ENCODE data around the gene KRTAP5-11. TPM values are rescaled to one million over a fixed set of nuclear protein-coding genes. Genes with fewer than 3 reads are reported as not detected.

Gene KRTAP5-11
- total and polyA plus RNA-seq, 4 experiments from 2014 or later: not detected

DNA sequence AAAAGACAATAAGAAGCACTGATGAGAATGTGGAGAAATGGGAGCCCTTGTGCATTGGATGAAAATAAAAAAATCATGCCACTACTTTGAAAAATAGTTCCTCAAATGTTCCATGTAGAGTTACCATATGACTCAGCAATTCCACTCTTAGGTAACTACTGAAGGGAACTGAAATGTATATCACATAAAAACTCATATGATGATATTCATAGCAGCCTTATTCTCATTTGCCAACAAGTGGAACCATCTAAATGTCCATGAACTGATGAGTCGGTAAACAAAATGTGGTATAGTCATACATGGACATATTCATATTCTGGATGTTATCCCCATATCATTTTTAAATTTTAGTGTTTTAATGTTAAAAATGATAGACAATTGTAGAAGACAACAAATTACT, 31.0 kb downstream of the KRTAP5-11 start:
- H3K4me3 Mint-ChIP-seq: no peak overlapping the region
- no peaks in the 10 kb centered on the region for H3K4me1 Mint-ChIP-seq
- H3K9me3 Mint-ChIP-seq: peaks cover 0 to 2% (median 0%) of the 10 kb centered on the region in 8 donors
- DNase-seq: no peak
- CTCF ChIA-PET (ENCODE audit: partially characterized antibody): no interaction called here
- Histone ChIP-seq H3K9me3 (ENCODE audit: control insufficient read depth in 1 of 2, low read length in 2 of 2) (no peaks in the 10 kb centered on the region), H3K4me1 (ENCODE audit: insufficient read depth, low read length) (no peaks in the 10 kb centered on the region), H3K36me3 (ENCODE audit: insufficient read depth, low read length) (no peaks in the 10 kb centered on the region), H3K4me3 (ENCODE audit: low read length in 2 of 2) (no peak overlapping the region), H3K27ac (ENCODE audit: low read depth, low read length) (no peak overlapping the region), H3K27me3 (ENCODE audit: insufficient read depth, low read length) (no peaks in the 10 kb centered on the region)
- H3K27ac Mint-ChIP-seq: no peak overlapping the region
- H3K27me3 Mint-ChIP-seq: peaks cover 12 to 15% of the 10 kb centered on the region in 2 donors
- intact Hi-C loops (cut with micrococcal nuclease): no loop called here
- H3K36me3 Mint-ChIP-seq: no peaks in the 10 kb centered on the region
- POLR2A ChIA-PET (ENCODE audit: partially characterized antibody): no interaction called here

DNA sequence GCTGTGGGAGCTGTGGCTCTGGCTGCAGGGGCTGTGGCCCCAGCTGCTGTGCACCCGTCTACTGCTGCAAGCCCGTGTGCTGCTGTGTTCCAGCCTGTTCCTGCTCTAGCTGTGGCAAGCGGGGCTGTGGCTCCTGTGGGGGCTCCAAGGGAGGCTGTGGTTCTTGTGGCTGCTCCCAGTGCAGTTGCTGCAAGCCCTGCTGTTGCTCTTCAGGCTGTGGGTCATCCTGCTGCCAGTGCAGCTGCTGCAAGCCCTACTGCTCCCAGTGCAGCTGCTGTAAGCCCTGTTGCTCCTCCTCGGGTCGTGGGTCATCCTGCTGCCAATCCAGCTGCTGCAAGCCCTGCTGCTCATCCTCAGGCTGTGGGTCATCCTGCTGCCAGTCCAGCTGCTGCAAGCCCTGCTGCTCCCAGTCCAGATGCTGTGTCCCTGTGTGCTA, 33.9 kb downstream of the KRTAP5-11 start:
- H3K9me3 ChIP-seq (ENCODE audit: control insufficient read depth in 1 of 2, low read length in 2 of 2): no peaks in the 10 kb centered on the region
- Mint-ChIP-seq H3K9me3 (peaks cover 0 to 2% (median 0%) of the 10 kb centered on the region in 8 donors), H3K27me3 (peaks cover 14 to 16% of the 10 kb centered on the region in 2 donors), H3K4me1 (no peaks in the 10 kb centered on the region), H3K36me3 (no peaks in the 10 kb centered on the region), H3K4me3 (no peak overlapping the region), H3K27ac (no peak overlapping the region)
- ChIA-PET CTCF (ENCODE audit: partially characterized antibody) (no interaction called here), POLR2A (ENCODE audit: partially characterized antibody) (no interaction called here)
- H3K4me3 ChIP-seq (ENCODE audit: low read length in 2 of 2): no peak overlapping the region
- intact Hi-C loops (cut with micrococcal nuclease): no loop called here
- H3K27me3 ChIP-seq (ENCODE audit: insufficient read depth, low read length): no peaks in the 10 kb centered on the region
- no peaks in the 10 kb centered on the region for H3K36me3 ChIP-seq (ENCODE audit: insufficient read depth, low read length)
- H3K4me1 ChIP-seq (ENCODE audit: insufficient read depth, low read length): no peaks in the 10 kb centered on the region
- no peak overlapping the region for H3K27ac ChIP-seq (ENCODE audit: low read depth, low read length)
- no peak for DNase-seq

DNA sequence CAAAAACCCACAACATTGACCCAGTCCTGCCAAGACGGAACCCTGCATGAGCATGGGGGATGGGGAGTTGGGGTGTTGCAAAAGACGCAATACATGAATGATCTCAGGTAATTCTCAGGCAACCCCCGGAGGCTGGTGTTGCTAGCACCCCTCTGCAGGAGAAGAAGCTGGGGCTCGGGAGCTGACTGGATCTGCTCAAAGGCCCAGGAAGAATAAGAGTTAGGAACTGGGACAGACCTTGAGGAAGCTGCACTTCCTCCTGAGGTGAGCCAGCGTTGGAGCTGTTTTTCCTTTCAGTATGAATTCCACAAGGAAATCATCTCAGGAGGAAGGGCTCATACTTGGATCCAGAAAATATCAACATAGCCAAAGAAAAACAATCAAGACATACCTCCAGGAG, 34.6 kb downstream of the KRTAP5-11 start, which contains the start of gene KRTAP5-9:
TSS of gene KRTAP5-9 (plus strand) at position 301 of the 400 bp plus-strand sequence. CDS start 238 bp downstream, outside the sequence.
- Mint-ChIP-seq H3K27ac (peak within 1 kb of the TSS in 1 of 7 donors; percentile 67), H3K4me3 (no peak within 1 kb of the TSS), H3K9me3 (peaks cover 0 to 2% (median 0%) of the 10 kb centered on the region in 8 donors), H3K36me3 (no peaks in the 10 kb centered on the region), H3K4me1 (no peaks in the 10 kb centered on the region), H3K27me3 (peaks cover 14 to 21% of the 10 kb centered on the region in 2 donors)
- POLR2A ChIA-PET (ENCODE audit: partially characterized antibody): no interaction called here
- no peaks in the 10 kb centered on the region for H3K36me3 ChIP-seq (ENCODE audit: insufficient read depth, low read length)
- no peak for DNase-seq
- H3K27ac ChIP-seq (ENCODE audit: low read depth, low read length): no peak within 1 kb of the TSS
- intact Hi-C loops (cut with micrococcal nuclease): no loop called here
- H3K9me3 ChIP-seq (ENCODE audit: control insufficient read depth in 1 of 2, low read length in 2 of 2): no peaks in the 10 kb centered on the region
- H3K4me3 ChIP-seq (ENCODE audit: low read length in 2 of 2): no peak within 1 kb of the TSS
- H3K4me1 ChIP-seq (ENCODE audit: insufficient read depth, low read length): no peaks in the 10 kb centered on the region
- no peaks in the 10 kb centered on the region for H3K27me3 ChIP-seq (ENCODE audit: insufficient read depth, low read length)
- CTCF ChIA-PET (ENCODE audit: partially characterized antibody): no interaction called here

DNA sequence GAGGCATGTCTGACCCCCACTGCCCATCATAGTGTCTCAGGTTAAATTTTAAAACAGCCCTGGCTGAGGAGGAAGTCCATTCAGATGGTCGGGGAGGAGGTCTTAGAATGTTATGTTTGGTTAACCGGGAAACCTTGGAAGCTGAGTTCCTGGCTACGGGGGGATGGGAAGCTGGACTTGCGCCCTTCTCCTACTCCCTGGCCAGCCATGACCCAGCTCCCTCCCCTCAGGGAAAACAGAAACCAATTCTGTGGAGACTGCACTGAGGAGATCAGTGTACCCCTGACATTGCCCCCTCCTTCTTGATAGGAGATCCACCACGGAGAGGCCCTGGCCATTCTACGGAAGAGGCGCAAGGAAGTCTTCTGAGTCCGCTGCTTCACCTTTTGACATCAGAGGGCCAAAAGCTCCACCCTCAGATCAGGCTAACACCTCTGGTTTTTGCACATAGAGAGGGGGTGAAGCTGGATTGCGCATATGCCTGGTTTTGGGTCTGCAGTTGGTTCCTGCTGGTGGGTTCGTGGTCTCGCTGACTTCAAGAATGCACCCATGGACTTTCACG, 37.2 kb downstream of the KRTAP5-11 start:
- H3K9me3 Mint-ChIP-seq: peaks cover 0 to 12% (median 8%) of the 10 kb centered on the region in 8 donors
- no peak overlapping the region for H3K4me3 ChIP-seq (ENCODE audit: low read length in 2 of 2)
- POLR2A ChIA-PET (ENCODE audit: partially characterized antibody): no interaction called here
- H3K4me3 Mint-ChIP-seq: no peak overlapping the region
- no peaks in the 10 kb centered on the region for H3K27me3 ChIP-seq (ENCODE audit: insufficient read depth, low read length)
- H3K9me3 ChIP-seq (ENCODE audit: control insufficient read depth in 1 of 2, low read length in 2 of 2): no peaks in the 10 kb centered on the region
- no peak overlapping the region for H3K27ac Mint-ChIP-seq
- CTCF ChIA-PET (ENCODE audit: partially characterized antibody): no interaction called here
- no peaks in the 10 kb centered on the region for H3K4me1 ChIP-seq (ENCODE audit: insufficient read depth, low read length)
- intact Hi-C loops (cut with micrococcal nuclease): no loop called here
- peaks cover 19 to 38% of the 10 kb centered on the region in 2 donors for H3K27me3 Mint-ChIP-seq
- H3K36me3 ChIP-seq (ENCODE audit: insufficient read depth, low read length): no peaks in the 10 kb centered on the region
- H3K4me1 Mint-ChIP-seq: no peaks in the 10 kb centered on the region
- no peak for DNase-seq
- H3K27ac ChIP-seq (ENCODE audit: low read depth, low read length): no peak overlapping the region
- peaks cover 0 to 7% of the 10 kb centered on the region in 2 donors for H3K36me3 Mint-ChIP-seq

DNA sequence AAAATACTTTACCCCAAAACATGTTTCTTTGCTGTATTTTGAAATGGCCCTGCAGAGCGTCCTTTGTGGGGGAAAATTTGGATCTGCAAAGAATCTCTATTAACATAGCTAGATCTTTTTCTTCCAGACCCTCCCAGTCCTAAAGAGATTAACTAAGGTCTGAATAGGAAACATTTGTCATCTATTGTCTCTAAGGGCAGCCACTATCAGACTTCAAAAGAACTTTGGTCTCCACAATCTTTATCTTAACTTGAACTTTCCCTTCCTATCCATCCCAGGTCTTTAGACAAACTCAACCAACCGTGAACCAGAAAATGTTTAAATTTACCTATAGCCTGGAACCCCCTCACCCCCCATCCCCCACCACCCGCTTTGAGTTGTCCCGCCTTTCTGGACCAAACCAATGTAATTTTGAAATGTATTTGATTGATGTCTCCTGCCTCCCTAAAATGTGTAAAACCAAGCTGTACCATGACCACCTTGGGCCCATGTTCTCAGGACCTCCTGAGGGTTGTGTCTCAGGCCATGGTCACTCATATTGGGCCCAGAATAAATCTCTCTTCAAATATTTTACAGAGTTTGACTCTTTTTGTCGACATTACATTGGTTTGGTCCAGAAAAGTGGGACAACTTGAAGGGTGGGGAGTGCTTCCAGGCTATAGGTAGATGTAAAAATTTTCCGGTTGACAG, 38.0 kb downstream of the KRTAP5-11 start:
- Histone ChIP-seq H3K4me3 (ENCODE audit: low read length in 2 of 2) (no peak overlapping the region), H3K4me1 (ENCODE audit: insufficient read depth, low read length) (no peaks in the 10 kb centered on the region), H3K9me3 (ENCODE audit: control insufficient read depth in 1 of 2, low read length in 2 of 2) (no peaks in the 10 kb centered on the region), H3K27me3 (ENCODE audit: insufficient read depth, low read length) (no peaks in the 10 kb centered on the region), H3K27ac (ENCODE audit: low read depth, low read length) (no peak overlapping the region), H3K36me3 (ENCODE audit: insufficient read depth, low read length) (no peaks in the 10 kb centered on the region)
- H3K36me3 Mint-ChIP-seq: peaks cover 0 to 7% of the 10 kb centered on the region in 2 donors
- peaks cover 0 to 13% (median 8%) of the 10 kb centered on the region in 8 donors for H3K9me3 Mint-ChIP-seq
- intact Hi-C loops (cut with micrococcal nuclease): no loop called here
- H3K27me3 Mint-ChIP-seq: peaks cover 18 to 38% of the 10 kb centered on the region in 2 donors
- no peak overlapping the region for H3K4me3 Mint-ChIP-seq
- H3K4me1 Mint-ChIP-seq: no peaks in the 10 kb centered on the region
- H3K27ac Mint-ChIP-seq: no peak overlapping the region
- no peak for DNase-seq
- CTCF ChIA-PET (ENCODE audit: partially characterized antibody): no interaction called here
- POLR2A ChIA-PET (ENCODE audit: partially characterized antibody): no interaction called here

DNA sequence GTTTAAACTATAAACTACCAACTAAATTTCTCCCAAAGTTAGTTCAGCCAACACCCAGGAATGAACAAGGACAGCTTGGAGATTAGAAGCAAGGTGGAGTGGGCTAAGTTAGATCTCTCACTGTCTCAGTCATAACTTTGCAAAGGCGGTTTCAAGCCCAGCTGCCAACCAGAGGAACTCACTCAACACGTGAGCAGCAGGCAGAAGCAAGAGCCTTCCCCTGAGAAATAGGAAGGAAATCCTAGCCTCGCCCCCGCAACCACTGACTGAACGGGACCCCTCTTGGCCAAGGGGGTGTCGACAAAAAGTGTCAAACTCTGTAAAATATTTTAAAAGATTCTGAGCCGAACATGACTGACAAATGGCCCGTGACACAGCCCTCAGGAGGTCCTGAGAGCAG, 38.8 kb downstream of the KRTAP5-11 start:
- H3K4me1 Mint-ChIP-seq: no peaks in the 10 kb centered on the region
- intact Hi-C loops (cut with micrococcal nuclease): no loop called here
- H3K27me3 Mint-ChIP-seq: peaks cover 17 to 42% of the 10 kb centered on the region in 2 donors
- no peak overlapping the region for H3K27ac Mint-ChIP-seq
- ChIA-PET POLR2A (ENCODE audit: partially characterized antibody) (no interaction called here), CTCF (ENCODE audit: partially characterized antibody) (no interaction called here)
- Histone ChIP-seq H3K36me3 (ENCODE audit: insufficient read depth, low read length) (no peaks in the 10 kb centered on the region), H3K27ac (ENCODE audit: low read depth, low read length) (no peak overlapping the region), H3K9me3 (ENCODE audit: control insufficient read depth in 1 of 2, low read length in 2 of 2) (no peaks in the 10 kb centered on the region), H3K4me3 (ENCODE audit: low read length in 2 of 2) (no peak overlapping the region), H3K4me1 (ENCODE audit: insufficient read depth, low read length) (no peaks in the 10 kb centered on the region), H3K27me3 (ENCODE audit: insufficient read depth, low read length) (no peaks in the 10 kb centered on the region)
- H3K4me3 Mint-ChIP-seq: no peak overlapping the region
- peaks cover 0 to 7% of the 10 kb centered on the region in 2 donors for H3K36me3 Mint-ChIP-seq
- no peak for DNase-seq
- peaks cover 0 to 18% (median 8%) of the 10 kb centered on the region in 8 donors for H3K9me3 Mint-ChIP-seq

DNA sequence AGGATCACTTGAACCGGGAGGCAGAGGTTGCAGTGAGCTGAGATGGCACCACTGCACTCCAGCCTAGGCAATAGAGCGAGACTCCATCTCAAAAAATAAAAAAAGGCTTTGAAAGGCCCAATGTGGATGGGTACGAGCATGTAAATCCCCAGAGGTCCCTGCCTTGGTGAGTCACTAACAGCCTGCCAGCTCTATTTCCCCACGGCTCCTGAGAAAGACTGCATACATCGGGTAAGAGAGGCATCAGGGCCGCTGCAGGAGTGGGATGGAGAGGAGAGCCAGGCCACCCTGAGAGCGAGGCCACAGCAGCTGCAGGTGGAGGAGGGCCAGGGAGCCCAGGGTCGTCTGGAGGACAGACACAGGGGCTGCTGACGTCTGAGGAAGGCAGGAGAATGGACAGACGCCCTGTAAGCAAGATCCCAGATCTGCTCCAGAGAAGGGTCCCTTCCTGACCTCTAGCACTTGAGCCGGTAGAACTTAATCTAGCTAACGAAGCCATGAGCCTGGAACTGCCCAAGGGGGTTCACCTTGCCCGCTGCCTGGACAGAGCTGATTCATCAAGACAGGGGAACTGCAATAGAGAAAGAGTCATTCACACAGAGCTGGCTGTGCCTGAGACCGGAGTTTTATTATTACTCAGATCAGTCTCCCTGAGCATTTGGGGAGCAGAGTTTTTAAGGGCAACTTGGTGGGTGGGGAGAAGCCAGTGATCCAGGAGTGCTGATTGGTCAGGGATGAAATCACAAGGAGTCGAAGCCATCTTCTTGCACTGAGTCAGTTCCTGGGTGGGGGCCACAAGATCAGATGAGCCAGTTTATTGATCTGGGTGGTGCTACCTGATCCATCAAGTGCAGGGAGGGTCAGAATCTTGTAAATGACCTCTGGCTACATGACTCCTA, 39.5 kb downstream of the KRTAP5-11 start:
- Mint-ChIP-seq H3K9me3 (peaks cover 0 to 18% (median 8%) of the 10 kb centered on the region in 8 donors), H3K4me1 (no peaks in the 10 kb centered on the region), H3K27ac (peak overlapping the region in 1 of 7 donors; percentile 34), H3K27me3 (peaks cover 14 to 43% of the 10 kb centered on the region in 2 donors), H3K4me3 (no peak overlapping the region), H3K36me3 (peaks cover 0 to 7% of the 10 kb centered on the region in 2 donors)
- Histone ChIP-seq H3K4me1 (ENCODE audit: insufficient read depth, low read length) (no peaks in the 10 kb centered on the region), H3K4me3 (ENCODE audit: low read length in 2 of 2) (no peak overlapping the region), H3K27ac (ENCODE audit: low read depth, low read length) (no peak overlapping the region), H3K9me3 (ENCODE audit: control insufficient read depth in 1 of 2, low read length in 2 of 2) (no peaks in the 10 kb centered on the region), H3K27me3 (ENCODE audit: insufficient read depth, low read length) (no peaks in the 10 kb centered on the region), H3K36me3 (ENCODE audit: insufficient read depth, low read length) (no peaks in the 10 kb centered on the region)
- no peak for DNase-seq
- ChIA-PET POLR2A (ENCODE audit: partially characterized antibody) (no interaction called here), CTCF (ENCODE audit: partially characterized antibody) (interaction anchor here (0.6 kb wide), 1 partner anchor 41 kb away, joined by 3 read pairs; no protein-coding TSS in a partner anchor)
- intact Hi-C loops (cut with micrococcal nuclease): no loop called here
